GM18867 (cell line): ENCODE data around the gene PDCD1.
A peak's percentile ranks its signal among the peaks of the same experiment; 100 is the strongest.
"Not testable (repeated sequence)": the region's sequence is repeated elsewhere in the genome, so short reads cannot be mapped to it uniquely, and the experiment has no call there.

Source experiments
- ATAC-seq: cut with Tn5 transposase; IDR thresholded peaks from one replicate; pipeline ENCODE4 v1.9.1; 2021; ENCODE audit warnings: mild to moderate bottlenecking, moderate library complexity; ENCODE audit not compliant: unreplicated experiment

PDCD1 gene

DNA sequence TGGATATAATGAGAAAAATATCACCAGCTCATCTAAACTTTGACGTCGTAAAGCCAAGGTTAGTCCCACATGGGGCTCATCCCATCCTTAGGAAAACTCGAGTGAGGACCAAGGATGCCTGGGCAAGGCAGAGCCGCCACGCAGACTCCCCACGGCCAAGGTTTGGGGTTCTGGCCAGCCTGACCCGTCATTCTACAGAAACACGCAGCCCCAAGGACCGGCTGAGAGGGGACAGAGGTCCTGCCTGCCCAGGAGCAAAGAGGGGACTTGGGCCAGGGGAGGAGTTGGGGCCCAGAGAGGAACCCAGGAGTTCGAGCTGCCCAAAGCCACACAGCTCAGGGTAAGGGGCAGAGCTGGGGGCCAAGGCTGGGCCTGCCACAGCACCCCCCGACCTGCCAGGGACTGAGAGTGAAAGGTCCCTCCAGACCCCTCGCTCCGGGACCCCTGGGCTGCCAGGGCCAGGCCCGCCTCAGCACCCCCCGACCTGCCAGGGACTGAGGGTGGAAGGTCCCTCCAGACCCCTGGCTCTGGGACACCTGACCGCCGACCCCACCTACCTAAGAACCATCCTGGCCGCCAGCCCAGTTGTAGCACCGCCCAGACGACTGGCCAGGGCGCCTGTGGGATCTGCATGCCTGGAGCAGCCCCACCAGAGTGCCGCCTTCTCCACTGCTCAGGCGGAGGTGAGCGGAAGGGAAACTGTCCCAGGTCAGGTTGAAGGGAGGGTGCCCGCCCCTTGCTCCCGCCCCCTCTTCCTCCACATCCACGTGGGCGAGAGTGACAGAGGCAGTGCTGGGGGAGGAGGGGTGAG lies at the start of gene PDCD1:
Gene PDCD1, minus strand, starts transcription at position 689 of the 811 bp plus-strand sequence. Its CDS starts 56 bp downstream, at position 633.
- ATAC-seq, result peak; percentile 37

GRCh38 chr2:241907831-241908230 lies 49.1 kb upstream of the PDCD1 start:
- ATAC-seq, result not testable (repeated sequence)

- ATAC-seq, result no peak
These were observed 48.3 kb upstream of the PDCD1 start for GRCh38 chr2:241906826-241907570.

GRCh38 chr2:241906378-241906770 lies 47.7 kb upstream of the PDCD1 start:
- ATAC-seq, result not testable (repeated sequence)

GRCh38 chr2:241905716-241906377 lies 47.2 kb upstream of the PDCD1 start:
- no peak for ATAC-seq

DNA sequence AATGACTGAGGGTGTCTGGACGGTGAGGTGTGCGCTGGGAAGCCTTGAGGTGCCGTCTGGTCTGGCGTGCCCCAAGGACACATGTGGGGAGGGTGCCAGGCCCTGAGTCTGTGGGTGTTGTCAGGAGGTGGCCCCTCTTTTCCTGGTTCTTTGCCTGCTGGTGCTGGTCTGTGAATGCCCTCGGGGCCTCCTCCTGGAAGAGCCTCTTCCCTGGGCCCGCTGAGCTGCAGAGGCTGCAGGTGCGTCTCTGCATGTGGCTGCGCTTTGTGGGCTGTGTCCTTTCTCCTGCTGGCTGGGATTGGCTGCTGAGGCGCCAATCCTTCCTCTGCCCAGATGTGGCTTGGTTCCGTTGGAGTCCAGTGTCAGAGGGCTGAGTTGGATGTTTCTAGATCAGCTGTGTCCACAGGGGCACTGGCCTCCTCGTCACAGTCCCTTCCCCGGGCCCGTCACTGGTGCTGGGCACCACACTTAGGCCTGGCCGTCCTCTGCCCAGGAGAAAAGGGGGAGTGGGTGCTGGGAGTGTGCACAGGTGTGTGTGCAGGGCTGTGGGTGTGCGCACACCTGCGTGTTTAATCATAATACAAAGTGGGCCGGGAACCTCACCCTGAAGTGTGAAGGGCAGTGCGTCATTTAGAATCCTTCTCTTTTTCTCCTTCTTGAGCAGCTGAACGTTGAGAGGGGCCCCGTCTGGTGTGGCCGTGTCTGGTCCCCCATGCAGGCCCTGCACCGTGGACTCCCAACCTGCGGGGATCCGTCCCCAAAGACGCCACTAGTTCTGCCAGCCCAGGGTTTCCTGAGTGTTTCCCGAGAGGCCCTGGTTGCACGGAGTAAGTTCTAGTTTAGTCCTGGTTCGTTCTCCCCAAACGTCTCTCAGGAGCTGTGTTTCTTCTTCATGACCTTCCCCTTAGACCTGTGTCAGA lies 46.4 kb upstream of the PDCD1 start:
- no peak for ATAC-seq

DNA sequence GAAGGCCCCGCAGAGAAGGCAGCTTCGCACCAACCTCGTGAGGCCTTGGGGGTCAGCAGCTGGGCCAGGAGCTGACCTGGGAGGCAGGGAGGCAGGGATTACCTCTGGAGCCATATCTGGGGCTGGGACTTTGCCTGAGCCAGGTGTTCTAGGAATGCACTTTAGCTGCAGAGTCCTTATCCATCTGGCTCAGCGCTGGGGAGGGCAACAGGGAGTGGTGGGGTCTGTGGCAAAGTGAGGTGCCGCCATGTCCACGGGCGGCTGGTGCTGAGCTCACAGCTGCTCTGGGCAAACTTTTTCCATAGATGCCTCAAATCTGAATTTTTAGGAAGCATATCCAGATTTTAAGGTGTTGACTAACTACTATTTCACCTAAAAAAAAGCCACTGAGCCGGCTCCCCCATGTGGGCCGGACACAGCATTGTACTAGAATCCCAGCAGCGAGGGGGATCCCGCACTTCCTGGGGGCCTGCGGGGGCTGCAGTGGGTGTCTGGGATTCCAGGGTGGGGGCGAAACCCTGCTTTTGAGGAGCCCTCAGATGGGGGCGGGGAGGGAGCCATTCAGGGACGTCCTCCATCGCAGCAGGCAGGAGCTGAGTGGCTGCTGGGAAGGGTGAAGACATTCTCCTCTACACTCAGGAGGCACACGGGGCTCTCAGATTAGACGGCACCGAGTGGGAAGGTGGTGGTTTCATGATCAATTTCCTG lies 45.5 kb upstream of the PDCD1 start:
- ATAC-seq, result no peak

DNA sequence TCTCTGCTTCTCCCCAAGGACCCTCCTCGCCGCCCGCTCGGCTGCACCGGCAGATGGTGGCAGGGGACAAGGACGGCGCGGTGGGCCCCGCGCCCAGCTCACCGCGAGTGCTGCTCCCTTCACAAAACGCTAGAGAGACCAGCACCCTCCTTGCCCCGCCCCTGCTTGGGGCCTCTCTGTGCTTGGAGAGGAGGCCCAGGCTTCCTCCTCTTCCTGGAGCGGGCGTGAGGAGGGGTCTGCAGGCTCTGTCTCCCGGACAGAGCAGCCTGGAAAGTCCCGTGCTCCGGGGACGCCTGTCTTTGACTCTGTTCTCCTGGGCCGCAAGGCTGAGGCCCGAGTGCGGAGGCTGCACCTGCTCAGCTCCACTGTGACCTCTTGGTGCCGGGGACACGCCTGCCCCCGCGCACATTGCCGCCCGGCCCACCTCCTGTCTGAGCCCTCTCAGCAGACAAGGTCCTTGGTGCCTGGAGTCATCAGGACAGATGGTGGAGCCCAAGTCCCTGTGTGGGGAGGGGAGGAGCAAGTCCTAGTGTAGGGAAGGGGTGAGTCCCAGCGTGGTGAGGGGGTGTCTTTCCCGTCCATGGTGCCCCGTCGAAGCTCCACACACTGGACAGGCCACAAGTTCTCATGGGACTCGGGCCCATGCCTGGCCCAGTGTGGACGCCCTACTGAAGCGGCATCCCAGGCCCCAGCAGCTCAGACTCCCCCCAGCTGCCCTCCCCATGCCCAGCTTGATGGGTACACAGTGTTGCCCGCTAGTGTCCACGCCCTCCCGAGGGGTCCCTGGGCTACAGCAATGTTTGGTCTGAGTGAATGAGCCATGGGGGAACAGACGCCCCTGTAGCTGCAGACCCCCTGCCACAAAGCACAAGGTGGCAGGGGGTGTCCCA lies 44.7 kb upstream of the PDCD1 start:
- ATAC-seq, result no peak

- no peak for ATAC-seq
These were observed 43.8 kb upstream of the PDCD1 start for GRCh38 chr2:241902357-241902991.

- no peak for ATAC-seq
These were observed 43.0 kb upstream of the PDCD1 start for GRCh38 chr2:241901500-241902351.

DNA sequence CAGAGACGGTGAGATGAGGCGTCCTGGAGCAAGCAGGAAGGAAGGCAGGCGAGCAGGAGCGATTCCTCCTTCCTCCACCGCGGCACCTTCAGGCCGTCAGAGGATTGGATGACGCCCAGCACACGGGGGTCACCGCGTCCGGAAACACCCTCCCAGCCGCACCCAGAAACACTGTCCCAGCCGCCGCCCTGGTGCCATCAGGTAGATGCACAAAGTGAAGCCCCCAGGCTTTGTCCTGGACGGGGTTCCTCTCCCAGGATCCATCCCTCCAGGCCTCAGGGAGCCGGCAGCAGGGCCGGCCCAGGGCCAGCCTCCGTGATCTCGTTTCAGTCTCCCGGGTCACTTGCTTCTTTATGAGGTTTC lies 42.3 kb upstream of the PDCD1 start:
- ATAC-seq, result no peak

GRCh38 chr2:241900251-241901017 lies 41.7 kb upstream of the PDCD1 start:
- no peak for ATAC-seq

DNA sequence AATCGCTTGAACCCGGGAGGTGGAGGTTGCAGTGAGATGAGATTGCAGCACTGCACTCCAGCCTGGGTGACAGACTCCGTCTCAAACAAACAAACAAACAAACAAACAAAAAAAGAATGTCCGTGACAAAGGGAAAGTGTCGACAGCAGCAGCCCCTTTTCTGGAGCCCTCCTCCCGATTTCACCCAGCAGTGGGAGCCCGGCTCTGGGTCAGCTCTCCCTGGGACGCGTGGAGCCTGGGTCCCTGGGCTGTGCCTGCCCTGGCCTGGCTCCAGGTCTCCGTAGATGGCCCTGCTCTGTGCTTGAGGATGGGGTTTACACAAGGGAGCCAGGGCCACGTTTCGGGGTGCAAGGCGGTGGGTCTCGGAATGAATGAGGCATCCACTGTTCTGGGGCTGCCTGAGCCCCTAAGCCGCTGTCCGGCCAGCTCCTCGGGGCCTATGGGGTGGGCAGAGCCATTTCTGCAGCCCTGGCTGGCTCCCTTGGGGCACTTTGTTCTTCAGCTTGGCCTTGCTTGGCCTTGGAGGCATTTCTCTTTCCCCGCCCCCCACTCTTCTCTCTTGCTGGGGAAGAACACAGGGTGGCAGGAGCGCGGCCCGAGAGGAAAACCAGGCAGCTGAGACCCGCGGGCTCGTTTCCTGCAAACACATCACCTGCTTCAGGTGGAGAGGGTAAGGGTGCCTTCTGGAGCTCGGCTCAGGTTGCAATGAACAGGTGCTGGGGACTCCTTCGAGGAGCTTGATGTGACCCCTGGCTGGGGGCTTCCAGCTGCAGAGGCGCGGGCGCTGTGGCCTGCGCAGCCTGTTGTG lies 40.0 kb upstream of the PDCD1 start:
- ATAC-seq, result no peak

- no peak for ATAC-seq
These were observed 38.7 kb upstream of the PDCD1 start for GRCh38 chr2:241897231-241897916.

DNA sequence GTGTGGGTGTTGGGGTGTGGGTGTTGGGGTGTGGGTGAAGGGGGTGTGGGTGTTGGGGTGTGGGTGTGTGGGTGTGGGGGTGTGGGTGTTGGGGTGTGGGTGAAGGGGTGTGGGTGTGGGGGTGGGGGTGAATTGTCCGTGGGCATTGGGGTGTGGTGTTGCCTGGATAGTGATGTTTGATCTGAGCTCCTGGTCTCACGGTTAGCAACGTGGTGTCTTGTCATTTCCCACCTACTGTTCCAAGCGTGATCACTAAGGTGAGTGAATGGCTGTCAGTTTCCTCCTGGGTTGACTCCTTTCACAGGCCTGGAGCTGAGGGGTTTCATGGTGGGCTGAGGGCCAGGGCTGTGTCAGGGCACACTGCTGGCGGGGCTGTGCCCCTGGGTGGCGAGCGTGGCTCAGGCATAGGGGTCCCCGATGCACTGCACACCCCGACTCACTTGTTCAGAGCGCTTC lies 38.1 kb upstream of the PDCD1 start:
- no peak for ATAC-seq
